ENCODE results near the gene SCLY.

The SCLY gene

GRCh38 chr2:238121511-238122286 lies 60.9 kb downstream of the SCLY start:
- no peak overlapping the region for H3K9ac ChIP-seq
- H3K79me2 ChIP-seq = no peaks in the 10 kb centered on the region
- no peak overlapping the region for H3K27ac ChIP-seq
- no peak overlapping the region for H3K4me2 ChIP-seq (ENCODE audit: low read length)
- no peaks in the 10 kb centered on the region for H3K4me1 ChIP-seq
- H3K4me3 ChIP-seq (ENCODE audit: low read depth, low read length) = no peak overlapping the region
- H3K36me3 ChIP-seq (ENCODE audit: control insufficient read depth, insufficient read depth, low read length) = no peaks in the 10 kb centered on the region
- H3K27me3 ChIP-seq (ENCODE audit: control insufficient read depth, insufficient read depth, low read length) = no peaks in the 10 kb centered on the region
- H2AFZ ChIP-seq = no peak overlapping the region
- H3K9me3 ChIP-seq (ENCODE audit: control insufficient read depth, low read length) = no peaks in the 10 kb centered on the region
- no peak for TF ChIP-seq CTCF (IDR thresholded peaks at IDR 0.05)

GRCh38 chr2:238122287-238123217 lies 61.8 kb downstream of the SCLY start:
- TF ChIP-seq CTCF (IDR thresholded peaks at IDR 0.05) = no peak
- Histone ChIP-seq H3K4me2 (ENCODE audit: low read length) (no peak overlapping the region), H3K27me3 (ENCODE audit: control insufficient read depth, insufficient read depth, low read length) (no peaks in the 10 kb centered on the region), H3K9ac (no peak overlapping the region), H3K36me3 (ENCODE audit: control insufficient read depth, insufficient read depth, low read length) (no peaks in the 10 kb centered on the region), H3K27ac (no peak overlapping the region), H3K9me3 (ENCODE audit: control insufficient read depth, low read length) (no peaks in the 10 kb centered on the region), H3K4me3 (ENCODE audit: low read depth, low read length) (no peak overlapping the region), H3K79me2 (no peaks in the 10 kb centered on the region), H3K4me1 (no peaks in the 10 kb centered on the region), H2AFZ (no peak overlapping the region)

- no peak overlapping the region for H3K4me3 ChIP-seq (ENCODE audit: low read depth, low read length)
Measured at GRCh38 chr2:238123218-238123971, 62.6 kb downstream of the SCLY start.

GRCh38 chr2:238123991-238124470 lies 63.2 kb downstream of the SCLY start:
- Histone ChIP-seq H3K27me3 (ENCODE audit: control insufficient read depth, insufficient read depth, low read length) (no peaks in the 10 kb centered on the region), H3K36me3 (ENCODE audit: control insufficient read depth, insufficient read depth, low read length) (no peaks in the 10 kb centered on the region), H3K27ac (no peak overlapping the region), H2AFZ (no peak overlapping the region), H3K9me3 (ENCODE audit: control insufficient read depth, low read length) (no peaks in the 10 kb centered on the region), H3K4me2 (ENCODE audit: low read length) (no peak overlapping the region), H3K79me2 (no peaks in the 10 kb centered on the region), H3K4me3 (ENCODE audit: low read depth, low read length) (no peak overlapping the region), H3K9ac (no peak overlapping the region), H3K4me1 (no peaks in the 10 kb centered on the region)
- no peak for TF ChIP-seq CTCF (IDR thresholded peaks at IDR 0.05)

More at GRCh38 chr2:238123218-238123971, 62.6 kb downstream of the SCLY start:
- Histone ChIP-seq H3K9me3 (ENCODE audit: control insufficient read depth, low read length) (no peaks in the 10 kb centered on the region), H3K79me2 (no peaks in the 10 kb centered on the region), H3K9ac (no peak overlapping the region), H3K4me2 (ENCODE audit: low read length) (no peak overlapping the region), H3K36me3 (ENCODE audit: control insufficient read depth, insufficient read depth, low read length) (no peaks in the 10 kb centered on the region), H3K27me3 (ENCODE audit: control insufficient read depth, insufficient read depth, low read length) (no peaks in the 10 kb centered on the region), H2AFZ (no peak overlapping the region), H3K27ac (no peak overlapping the region), H3K4me1 (no peaks in the 10 kb centered on the region)
- TF ChIP-seq CTCF (IDR thresholded peaks at IDR 0.05) = no peak
